Stomach (tissue), 4 donors: ENCODE data around the gene LNPK.
"Not testable (repeated sequence)": the region's sequence is repeated elsewhere in the genome, so short reads cannot be mapped to it uniquely, and the experiment has no call there.

Experiments used
- POLR2A ChIP-seq, 4 donors: fragments of 450-650 bp; IDR thresholded peaks; one replicate each; pipeline ENCODE4 v1.6.1; 2016; ENCODE audit warnings: antibody characterized with exemption in 4 of 4, control low read depth in 2 of 4, mild to moderate bottlenecking in 1 of 4, moderate library complexity in 1 of 4
- POLR2AphosphoS5 ChIP-seq, 3 donors: sonication (generic); formaldehyde crosslinking; IDR thresholded peaks; one replicate each; pipeline ENCODE4 v1.6.1; 2016; ENCODE audit warnings: antibody characterized with exemption in 3 of 3
- TF ChIP-seq, protein P1 (sequence below), 7 experiments: fragments of 450-650 bp in 4 of 7; fragments of 200-600 bp in 3 of 7; sonication (generic) in 3 of 7; IDR thresholded peaks; one replicate each; pipeline ENCODE4 v1.5.1; 2016 to 2019; ENCODE audit warnings: antibody characterized with exemption in 7 of 7, control low read depth in 2 of 7, mild to moderate bottlenecking in 1 of 7

DNA sequence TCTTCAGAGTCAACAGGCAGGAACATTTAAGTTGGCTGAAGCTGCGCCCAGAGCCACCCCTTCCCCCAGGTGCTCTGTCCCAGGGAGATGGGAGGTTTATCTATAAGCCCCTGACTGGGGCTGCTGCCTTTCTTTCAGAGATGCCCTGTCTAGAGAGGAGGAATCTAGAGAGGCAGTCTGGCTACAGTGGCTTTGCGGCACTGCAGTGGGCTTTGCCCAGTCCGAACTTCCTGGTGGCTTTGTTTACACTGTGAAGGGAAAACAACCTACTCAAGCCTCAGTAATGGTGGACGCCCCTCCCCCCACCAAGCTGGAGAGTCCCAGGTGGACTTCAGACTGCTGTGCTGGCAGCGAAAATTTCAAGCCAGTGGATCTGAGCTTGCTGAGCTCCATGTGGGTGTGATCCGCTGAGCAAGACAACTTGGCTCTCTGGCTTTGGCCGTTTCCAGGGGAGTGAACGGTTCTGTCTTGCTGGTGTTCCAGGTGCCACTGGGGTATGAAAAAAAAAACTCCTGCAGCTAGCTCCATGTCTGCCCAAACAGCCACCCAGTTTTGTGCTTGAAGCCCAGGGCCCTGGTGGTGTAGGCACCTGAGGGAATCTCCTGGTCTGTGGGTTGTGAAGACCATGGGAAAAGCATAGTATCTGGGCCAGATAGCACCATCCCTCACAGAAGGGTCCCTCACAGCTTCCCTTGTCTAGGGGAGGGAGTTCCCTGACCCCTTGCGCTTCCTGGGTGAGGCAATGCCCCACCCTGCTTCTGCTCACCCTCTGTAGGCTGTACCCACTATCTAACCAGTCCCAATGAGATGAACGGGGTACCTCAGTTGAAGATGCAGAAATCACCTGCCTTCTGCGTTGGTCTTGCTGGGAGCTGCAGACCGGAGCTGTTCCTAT lies 88.0 kb downstream of the LNPK start:
- not testable (repeated sequence) for TF ChIP-seq POLR2A, POLR2AphosphoS5 (IDR thresholded peaks at IDR 0.05)
- TF ChIP-seq, protein P1, sequence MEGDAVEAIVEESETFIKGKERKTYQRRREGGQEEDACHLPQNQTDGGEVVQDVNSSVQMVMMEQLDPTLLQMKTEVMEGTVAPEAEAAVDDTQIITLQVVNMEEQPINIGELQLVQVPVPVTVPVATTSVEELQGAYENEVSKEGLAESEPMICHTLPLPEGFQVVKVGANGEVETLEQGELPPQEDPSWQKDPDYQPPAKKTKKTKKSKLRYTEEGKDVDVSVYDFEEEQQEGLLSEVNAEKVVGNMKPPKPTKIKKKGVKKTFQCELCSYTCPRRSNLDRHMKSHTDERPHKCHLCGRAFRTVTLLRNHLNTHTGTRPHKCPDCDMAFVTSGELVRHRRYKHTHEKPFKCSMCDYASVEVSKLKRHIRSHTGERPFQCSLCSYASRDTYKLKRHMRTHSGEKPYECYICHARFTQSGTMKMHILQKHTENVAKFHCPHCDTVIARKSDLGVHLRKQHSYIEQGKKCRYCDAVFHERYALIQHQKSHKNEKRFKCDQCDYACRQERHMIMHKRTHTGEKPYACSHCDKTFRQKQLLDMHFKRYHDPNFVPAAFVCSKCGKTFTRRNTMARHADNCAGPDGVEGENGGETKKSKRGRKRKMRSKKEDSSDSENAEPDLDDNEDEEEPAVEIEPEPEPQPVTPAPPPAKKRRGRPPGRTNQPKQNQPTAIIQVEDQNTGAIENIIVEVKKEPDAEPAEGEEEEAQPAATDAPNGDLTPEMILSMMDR (IDR thresholded peaks at IDR 0.05): not testable (repeated sequence)
